GM23338 (cell line): ENCODE measurements around the gene TULP4. TPM values are rescaled to one million over a fixed set of nuclear protein-coding genes. Genes with fewer than 3 reads are reported as not detected.

ENCODE experiments used
- ATAC-seq: fragments of 200-7000 bp; cut with Tn5 transposase; 3 replicates; pipeline ENCODE4 v1.9.1; 2020
- DNase-seq: peaks from one replicate; pipeline ENCODE4 v3.0.0-alpha.2; 2015; ENCODE audit warnings: low spot score
- H2AFZ ChIP-seq: fragments of 200-600 bp; sonication (generic); 2 replicates; pipeline ENCODE4 v1.8.0; 2016; ENCODE audit warnings: antibody characterized with exemption, mild to moderate bottlenecking, moderate library complexity
- H3F3A ChIP-seq: fragments of 200-600 bp; sonication (generic); replicated peaks from 2 replicates; pipeline ENCODE4 v1.8.0; 2017; ENCODE audit warnings: antibody characterized with exemption, mixed run types, low read depth
- H3K27ac ChIP-seq: fragments of 200-600 bp; sonication (generic); 2 replicates; pipeline ENCODE4 v1.6.1; 2016; ENCODE audit warnings: low read depth
- H3K27me3 ChIP-seq: fragments of 200-600 bp; sonication (generic); 2 replicates; pipeline ENCODE4 v1.8.0; 2016; ENCODE audit warnings: mild to moderate bottlenecking, mixed run types, moderate library complexity; ENCODE audit not compliant: insufficient read depth
- H3K36me3 ChIP-seq: fragments of 200-600 bp; sonication (generic); 2 replicates; pipeline ENCODE4 v1.8.0; 2016; ENCODE audit warnings: mild to moderate bottlenecking; ENCODE audit not compliant: insufficient read depth
- H3K4me1 ChIP-seq: fragments of 200-600 bp; sonication (generic); 2 replicates; pipeline ENCODE4 v1.8.0; 2016; ENCODE audit warnings: mild to moderate bottlenecking, moderate library complexity; ENCODE audit not compliant: insufficient read depth
- H3K4me2 ChIP-seq: fragments of 200-600 bp; sonication (generic); 2 replicates; pipeline ENCODE4 v1.7.1; 2017; ENCODE audit warnings: mixed run types
- H3K4me3 ChIP-seq: fragments of 200-600 bp; sonication (generic); 2 replicates; pipeline ENCODE4 v1.6.1; 2016; ENCODE audit warnings: mixed run types
- H3K79me2 ChIP-seq: fragments of 200-600 bp; sonication (generic); replicated peaks from 2 replicates; pipeline ENCODE4 v1.8.0; 2017; ENCODE audit warnings: mild to moderate bottlenecking; ENCODE audit not compliant: insufficient read depth
- H3K9me2 ChIP-seq: fragments of 200-600 bp; sonication (generic); 2 replicates; pipeline ENCODE4 v1.8.0; 2017; ENCODE audit not compliant: insufficient read depth
- H4K20me1 ChIP-seq: fragments of 200-600 bp; sonication (generic); replicated peaks from 2 replicates; pipeline ENCODE4 v1.8.0; 2017; ENCODE audit warnings: mild to moderate bottlenecking; ENCODE audit not compliant: insufficient read depth
- H3K27ac Mint-ChIP-seq: 2 replicates; pipeline ENCODE4 v1.8.0; 2020; ENCODE audit warnings: inconsistent platforms, mild to moderate bottlenecking, moderate library complexity, mixed read lengths
- H3K27me3 Mint-ChIP-seq: 3 replicates; pipeline ENCODE4 v1.8.0; 2022; ENCODE audit warnings: low read depth, mild to moderate bottlenecking, moderate library complexity, mixed read lengths, inconsistent platforms; ENCODE audit not compliant: insufficient read depth, poor library complexity
- H3K36me3 Mint-ChIP-seq: 3 replicates; pipeline ENCODE4 v1.8.0; 2021; ENCODE audit warnings: low read depth, mild to moderate bottlenecking, inconsistent platforms, moderate library complexity, mixed read lengths
- H3K4me1 Mint-ChIP-seq: 3 replicates; pipeline ENCODE4 v1.8.0; 2020; ENCODE audit warnings: mild to moderate bottlenecking, inconsistent platforms, mixed read lengths
- H3K4me3 Mint-ChIP-seq: 3 replicates; pipeline ENCODE4 v1.8.0; 2021; ENCODE audit warnings: moderate library complexity, mild to moderate bottlenecking, inconsistent platforms, mixed read lengths
- H3K9me3 Mint-ChIP-seq: 3 replicates; pipeline ENCODE4 v1.8.0; 2020; ENCODE audit warnings: moderate library complexity, mild to moderate bottlenecking, inconsistent platforms, mixed read lengths
- CREB1 ChIP-seq: fragments of 250-450 bp; sonication (Bioruptor Pico); IDR thresholded peaks from 2 replicates; pipeline ENCODE4 v1.5.0; 2020; ENCODE audit warnings: low read depth, mild to moderate bottlenecking, moderate library complexity
- EZH2phosphoT487 ChIP-seq: fragments of 200-600 bp; sonication (generic); IDR thresholded peaks from one replicate; pipeline ENCODE4 v1.8.1; 2018; ENCODE audit warnings: antibody characterized with exemption; ENCODE audit not compliant: unreplicated experiment
- JUNB ChIP-seq: IDR thresholded peaks from one replicate; pipeline ENCODE4 v1.6.1; 2016; ENCODE audit warnings: antibody characterized with exemption; ENCODE audit not compliant: unreplicated experiment
- NANOG ChIP-seq: IDR thresholded peaks from 2 replicates; pipeline ENCODE4 v1.6.1; 2016; ENCODE audit warnings: antibody characterized with exemption, borderline replicate concordance
- POLR2AphosphoS5 ChIP-seq: IDR thresholded peaks from 2 replicates; pipeline ENCODE4 v1.6.1; 2016; ENCODE audit warnings: antibody characterized with exemption, low read depth
- ZNF114 ChIP-seq: fragments of 250-450 bp; sonication (Bioruptor Pico); IDR thresholded peaks from 2 replicates; pipeline ENCODE4 v1.5.0; 2020; ENCODE audit warnings: mild to moderate bottlenecking, moderate library complexity
- ZNF331 ChIP-seq: fragments of 250-450 bp; sonication (Bioruptor Pico); IDR thresholded peaks from 2 replicates; pipeline ENCODE4 v1.5.0; 2020; ENCODE audit warnings: low read depth, mild to moderate bottlenecking, moderate library complexity
- polyA plus RNA-seq: library from polyadenylated mRNA; unstranded; fragments of >200 nt; fragmentation: Nextera tagmentation; extraction: Ambion mirVana; gene quantifications from 2 replicates; pipeline ENCODE4 v1.2.1, GENCODE V29; 2016
- total RNA-seq: library from RNA; depleted of rRNA; stranded (reverse); fragments of >200 nt; shearing (Covaris generic); gene quantifications from 2 replicates; pipeline ENCODE4 v1.2.3, GENCODE V29; 2014
- TF ChIP-seq, protein P1 (sequence below): IDR thresholded peaks from 2 replicates; pipeline ENCODE4 v1.6.1; 2016; ENCODE audit warnings: antibody characterized with exemption
- TF ChIP-seq, protein P2 (sequence below): fragments of 250-450 bp; sonication (Bioruptor Pico); IDR thresholded peaks from 2 replicates; pipeline ENCODE4 v1.5.0; 2020; ENCODE audit warnings: mild to moderate bottlenecking, moderate library complexity
- TF ChIP-seq, protein P3 (sequence below): IDR thresholded peaks from one replicate; pipeline ENCODE4 v1.6.1; 2018; ENCODE audit warnings: antibody characterized with exemption; ENCODE audit not compliant: unreplicated experiment

Gene TULP4
- total and polyA plus RNA-seq, 2 experiments from 2014 or later = 31.2 to 50.2 TPM

DNA sequence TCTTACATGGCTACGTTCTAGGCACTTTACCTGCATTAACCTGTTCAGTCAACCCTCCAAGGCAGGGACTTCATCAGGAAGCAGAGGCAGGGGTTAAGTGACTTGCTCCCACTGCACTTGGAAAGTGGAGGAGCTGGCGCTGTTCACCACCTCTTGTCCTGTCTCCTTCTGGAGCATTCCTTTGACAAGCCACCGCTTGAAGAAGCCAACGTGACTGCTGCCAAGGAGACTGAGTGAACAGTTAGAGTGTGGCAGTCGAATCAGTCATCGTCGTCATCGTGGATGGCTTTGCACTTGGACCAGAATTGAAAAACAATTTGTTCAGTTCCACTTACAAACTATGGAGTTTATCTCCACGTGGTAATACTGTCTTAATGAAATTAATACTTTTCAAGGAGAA lies 60.9 kb downstream of the TULP4 start (continued):
- TF ChIP-seq POLR2AphosphoS5 (no peak), JUNB (no peak), EZH2phosphoT487 (no peak), ZNF114 (CRISPR knock-in tag) (no peak)
- TF ChIP-seq, protein P1, sequence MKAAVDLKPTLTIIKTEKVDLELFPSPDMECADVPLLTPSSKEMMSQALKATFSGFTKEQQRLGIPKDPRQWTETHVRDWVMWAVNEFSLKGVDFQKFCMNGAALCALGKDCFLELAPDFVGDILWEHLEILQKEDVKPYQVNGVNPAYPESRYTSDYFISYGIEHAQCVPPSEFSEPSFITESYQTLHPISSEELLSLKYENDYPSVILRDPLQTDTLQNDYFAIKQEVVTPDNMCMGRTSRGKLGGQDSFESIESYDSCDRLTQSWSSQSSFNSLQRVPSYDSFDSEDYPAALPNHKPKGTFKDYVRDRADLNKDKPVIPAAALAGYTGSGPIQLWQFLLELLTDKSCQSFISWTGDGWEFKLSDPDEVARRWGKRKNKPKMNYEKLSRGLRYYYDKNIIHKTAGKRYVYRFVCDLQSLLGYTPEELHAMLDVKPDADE = no peak

DNA sequence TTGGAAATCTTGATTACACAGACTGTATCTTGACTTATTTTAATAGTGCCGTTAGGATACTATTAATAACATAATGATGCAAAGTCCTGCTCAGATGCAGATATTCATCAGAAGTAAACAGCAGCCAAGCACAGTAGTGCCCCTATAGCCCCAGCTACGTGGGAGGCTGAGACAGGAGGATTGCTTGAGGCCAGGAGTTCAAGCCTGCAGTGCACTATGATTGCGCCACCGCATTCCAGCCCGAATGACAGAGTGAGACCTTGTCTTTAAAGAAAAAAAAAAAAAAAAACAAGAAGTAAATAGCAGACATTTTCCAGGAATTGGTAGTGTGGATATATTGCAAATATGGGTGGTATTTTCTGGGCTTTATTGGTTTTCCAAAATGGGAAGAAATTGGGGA lies 61.8 kb downstream of the TULP4 start:
- DNase-seq (no peak), ATAC-seq (no peak)
- TF ChIP-seq JUNB = no peak
- TF ChIP-seq ZNF114 (CRISPR knock-in tag) = no peak
- TF ChIP-seq EZH2phosphoT487 = no peak
- TF ChIP-seq, protein P1 = no peak
- TF ChIP-seq POLR2AphosphoS5 = no peak
- TF ChIP-seq, protein P2, sequence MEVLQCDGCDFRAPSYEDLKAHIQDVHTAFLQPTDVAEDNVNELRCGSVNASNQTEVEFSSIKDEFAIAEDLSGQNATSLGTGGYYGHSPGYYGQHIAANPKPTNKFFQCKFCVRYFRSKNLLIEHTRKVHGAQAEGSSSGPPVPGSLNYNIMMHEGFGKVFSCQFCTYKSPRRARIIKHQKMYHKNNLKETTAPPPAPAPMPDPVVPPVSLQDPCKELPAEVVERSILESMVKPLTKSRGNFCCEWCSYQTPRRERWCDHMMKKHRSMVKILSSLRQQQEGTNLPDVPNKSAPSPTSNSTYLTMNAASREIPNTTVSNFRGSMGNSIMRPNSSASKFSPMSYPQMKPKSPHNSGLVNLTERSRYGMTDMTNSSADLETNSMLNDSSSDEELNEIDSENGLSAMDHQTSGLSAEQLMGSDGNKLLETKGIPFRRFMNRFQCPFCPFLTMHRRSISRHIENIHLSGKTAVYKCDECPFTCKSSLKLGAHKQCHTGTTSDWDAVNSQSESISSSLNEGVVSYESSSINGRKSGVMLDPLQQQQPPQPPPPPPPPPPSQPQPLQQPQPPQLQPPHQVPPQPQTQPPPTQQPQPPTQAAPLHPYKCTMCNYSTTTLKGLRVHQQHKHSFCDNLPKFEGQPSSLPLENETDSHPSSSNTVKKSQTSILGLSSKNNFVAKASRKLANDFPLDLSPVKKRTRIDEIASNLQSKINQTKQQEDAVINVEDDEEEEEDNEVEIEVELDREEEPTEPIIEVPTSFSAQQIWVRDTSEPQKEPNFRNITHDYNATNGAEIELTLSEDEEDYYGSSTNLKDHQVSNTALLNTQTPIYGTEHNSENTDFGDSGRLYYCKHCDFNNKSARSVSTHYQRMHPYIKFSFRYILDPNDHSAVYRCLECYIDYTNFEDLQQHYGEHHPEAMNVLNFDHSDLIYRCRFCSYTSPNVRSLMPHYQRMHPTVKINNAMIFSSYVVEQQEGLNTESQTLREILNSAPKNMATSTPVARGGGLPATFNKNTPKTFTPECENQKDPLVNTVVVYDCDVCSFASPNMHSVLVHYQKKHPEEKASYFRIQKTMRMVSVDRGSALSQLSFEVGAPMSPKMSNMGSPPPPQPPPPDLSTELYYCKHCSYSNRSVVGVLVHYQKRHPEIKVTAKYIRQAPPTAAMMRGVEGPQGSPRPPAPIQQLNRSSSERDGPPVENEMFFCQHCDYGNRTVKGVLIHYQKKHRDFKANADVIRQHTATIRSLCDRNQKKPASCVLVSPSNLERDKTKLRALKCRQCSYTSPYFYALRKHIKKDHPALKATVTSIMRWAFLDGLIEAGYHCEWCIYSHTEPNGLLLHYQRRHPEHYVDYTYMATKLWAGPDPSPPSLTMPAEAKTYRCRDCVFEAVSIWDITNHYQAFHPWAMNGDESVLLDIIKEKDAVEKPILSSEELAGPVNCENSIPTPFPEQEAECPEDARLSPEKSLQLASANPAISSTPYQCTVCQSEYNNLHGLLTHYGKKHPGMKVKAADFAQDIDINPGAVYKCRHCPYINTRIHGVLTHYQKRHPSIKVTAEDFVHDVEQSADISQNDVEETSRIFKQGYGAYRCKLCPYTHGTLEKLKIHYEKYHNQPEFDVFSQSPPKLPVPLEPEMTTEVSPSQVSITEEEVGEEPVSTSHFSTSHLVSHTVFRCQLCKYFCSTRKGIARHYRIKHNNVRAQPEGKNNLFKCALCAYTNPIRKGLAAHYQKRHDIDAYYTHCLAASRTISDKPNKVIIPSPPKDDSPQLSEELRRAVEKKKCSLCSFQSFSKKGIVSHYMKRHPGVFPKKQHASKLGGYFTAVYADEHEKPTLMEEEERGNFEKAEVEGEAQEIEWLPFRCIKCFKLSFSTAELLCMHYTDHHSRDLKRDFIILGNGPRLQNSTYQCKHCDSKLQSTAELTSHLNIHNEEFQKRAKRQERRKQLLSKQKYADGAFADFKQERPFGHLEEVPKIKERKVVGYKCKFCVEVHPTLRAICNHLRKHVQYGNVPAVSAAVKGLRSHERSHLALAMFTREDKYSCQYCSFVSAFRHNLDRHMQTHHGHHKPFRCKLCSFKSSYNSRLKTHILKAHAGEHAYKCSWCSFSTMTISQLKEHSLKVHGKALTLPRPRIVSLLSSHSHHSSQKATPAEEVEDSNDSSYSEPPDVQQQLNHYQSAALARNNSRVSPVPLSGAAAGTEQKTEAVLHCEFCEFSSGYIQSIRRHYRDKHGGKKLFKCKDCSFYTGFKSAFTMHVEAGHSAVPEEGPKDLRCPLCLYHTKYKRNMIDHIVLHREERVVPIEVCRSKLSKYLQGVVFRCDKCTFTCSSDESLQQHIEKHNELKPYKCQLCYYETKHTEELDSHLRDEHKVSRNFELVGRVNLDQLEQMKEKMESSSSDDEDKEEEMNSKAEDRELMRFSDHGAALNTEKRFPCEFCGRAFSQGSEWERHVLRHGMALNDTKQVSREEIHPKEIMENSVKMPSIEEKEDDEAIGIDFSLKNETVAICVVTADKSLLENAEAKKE (CRISPR knock-in tag) = no peak
- TF ChIP-seq CREB1 = no peak
- TF ChIP-seq, protein P3, sequence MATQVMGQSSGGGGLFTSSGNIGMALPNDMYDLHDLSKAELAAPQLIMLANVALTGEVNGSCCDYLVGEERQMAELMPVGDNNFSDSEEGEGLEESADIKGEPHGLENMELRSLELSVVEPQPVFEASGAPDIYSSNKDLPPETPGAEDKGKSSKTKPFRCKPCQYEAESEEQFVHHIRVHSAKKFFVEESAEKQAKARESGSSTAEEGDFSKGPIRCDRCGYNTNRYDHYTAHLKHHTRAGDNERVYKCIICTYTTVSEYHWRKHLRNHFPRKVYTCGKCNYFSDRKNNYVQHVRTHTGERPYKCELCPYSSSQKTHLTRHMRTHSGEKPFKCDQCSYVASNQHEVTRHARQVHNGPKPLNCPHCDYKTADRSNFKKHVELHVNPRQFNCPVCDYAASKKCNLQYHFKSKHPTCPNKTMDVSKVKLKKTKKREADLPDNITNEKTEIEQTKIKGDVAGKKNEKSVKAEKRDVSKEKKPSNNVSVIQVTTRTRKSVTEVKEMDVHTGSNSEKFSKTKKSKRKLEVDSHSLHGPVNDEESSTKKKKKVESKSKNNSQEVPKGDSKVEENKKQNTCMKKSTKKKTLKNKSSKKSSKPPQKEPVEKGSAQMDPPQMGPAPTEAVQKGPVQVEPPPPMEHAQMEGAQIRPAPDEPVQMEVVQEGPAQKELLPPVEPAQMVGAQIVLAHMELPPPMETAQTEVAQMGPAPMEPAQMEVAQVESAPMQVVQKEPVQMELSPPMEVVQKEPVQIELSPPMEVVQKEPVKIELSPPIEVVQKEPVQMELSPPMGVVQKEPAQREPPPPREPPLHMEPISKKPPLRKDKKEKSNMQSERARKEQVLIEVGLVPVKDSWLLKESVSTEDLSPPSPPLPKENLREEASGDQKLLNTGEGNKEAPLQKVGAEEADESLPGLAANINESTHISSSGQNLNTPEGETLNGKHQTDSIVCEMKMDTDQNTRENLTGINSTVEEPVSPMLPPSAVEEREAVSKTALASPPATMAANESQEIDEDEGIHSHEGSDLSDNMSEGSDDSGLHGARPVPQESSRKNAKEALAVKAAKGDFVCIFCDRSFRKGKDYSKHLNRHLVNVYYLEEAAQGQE = no peak
- TF ChIP-seq ZNF331 (CRISPR knock-in tag) = no peak
- TF ChIP-seq NANOG = no peak
- H3K9me2 ChIP-seq = no peaks in the 10 kb centered on the region
- H3K36me3 ChIP-seq = no peaks in the 10 kb centered on the region
- no peaks in the 10 kb centered on the region for H3K27me3 ChIP-seq
- no peak overlapping the region for H2AFZ ChIP-seq
- H3K4me1 ChIP-seq = no peaks in the 10 kb centered on the region
- H3K4me3 Mint-ChIP-seq = no peak overlapping the region
- H3K4me3 ChIP-seq = no peak overlapping the region
- no peaks in the 10 kb centered on the region for H3F3A ChIP-seq
- H3K9me3 Mint-ChIP-seq = no peaks in the 10 kb centered on the region
- H3K27ac ChIP-seq = no peak overlapping the region
- H3K27ac Mint-ChIP-seq = no peak overlapping the region
- H3K36me3 Mint-ChIP-seq = no peaks in the 10 kb centered on the region
- no peak overlapping the region for H3K4me2 ChIP-seq
- no peaks in the 10 kb centered on the region for H3K79me2 ChIP-seq
- peaks cover 4% of the 10 kb centered on the region; the same call in 2 of the 3 replicates for H3K4me1 Mint-ChIP-seq
- peaks cover 9% of the 10 kb centered on the region for H3K27me3 Mint-ChIP-seq
- H4K20me1 ChIP-seq = peaks cover 4% of the 10 kb centered on the region; the same call in 1 of the 2 replicates
